HepG2 (cell line): ENCODE measurements around the gene PHLDB1. TPM values are rescaled to one million over a fixed set of nuclear protein-coding genes. Genes with fewer than 3 reads are reported as not detected.

Source experiments
- ARNTL ChIP-seq: sonication (generic); formaldehyde crosslinking; IDR thresholded peaks from 2 replicates; pipeline ENCODE4 v1.4.0; 2020; ENCODE audit warnings: mild to moderate bottlenecking, missing genetic modification reagents
- CSRNP1 ChIP-seq: sonication (generic); formaldehyde crosslinking; IDR thresholded peaks from 2 replicates; pipeline ENCODE4 v1.8.1; 2023; ENCODE audit warnings: mild to moderate bottlenecking, missing genetic modification reagents
- HOXA9 ChIP-seq: sonication (generic); formaldehyde crosslinking; IDR thresholded peaks from 2 replicates; pipeline ENCODE4 v1.8.1; 2022; ENCODE audit warnings: missing genetic modification reagents, mild to moderate bottlenecking, moderate library complexity, borderline replicate concordance
- IKZF1 ChIP-seq: fragments of 450-650 bp; IDR thresholded peaks from 2 replicates; pipeline ENCODE4 v1.7.1; 2016
- NFE2L1 ChIP-seq: sonication (generic); formaldehyde crosslinking; IDR thresholded peaks from 2 replicates; pipeline ENCODE4 v1.4.0; 2020; ENCODE audit warnings: missing genetic modification reagents, mild to moderate bottlenecking, borderline replicate concordance
- PLRG1 ChIP-seq: fragments of 450-650 bp; conservative IDR thresholded peaks from 2 replicates; pipeline ENCODE4 v1.6.1; 2016
- POGZ ChIP-seq: sonication (generic); formaldehyde crosslinking; IDR thresholded peaks from 2 replicates; pipeline ENCODE4 v1.4.0; 2020; ENCODE audit warnings: mild to moderate bottlenecking, missing genetic modification reagents
- PPARG ChIP-seq: conservative IDR thresholded peaks from 2 replicates; pipeline ENCODE4 v1.6.1; 2016; ENCODE audit warnings: missing biosample characterization, missing genetic modification reagents
- RBAK ChIP-seq: sonication (generic); formaldehyde crosslinking; IDR thresholded peaks from 2 replicates; pipeline ENCODE4 v1.5.1; 2020; ENCODE audit warnings: mild to moderate bottlenecking, missing genetic modification reagents
- SALL1 ChIP-seq: sonication (generic); formaldehyde crosslinking; IDR thresholded peaks from 2 replicates; pipeline ENCODE4 v1.8.0; 2022; ENCODE audit warnings: mild to moderate bottlenecking, missing genetic modification reagents
- SKI ChIP-seq: fragments of 450-650 bp; IDR thresholded peaks from one replicate; pipeline ENCODE4 v1.6.1; 2018; ENCODE audit warnings: mild to moderate bottlenecking; ENCODE audit not compliant: partially characterized antibody
- SMYD3 ChIP-seq: sonication (generic); formaldehyde crosslinking; IDR thresholded peaks from 2 replicates; pipeline ENCODE4 v1.8.1; 2023; ENCODE audit warnings: mild to moderate bottlenecking, missing genetic modification reagents
- TBX2 ChIP-seq: sonication (generic); formaldehyde crosslinking; IDR thresholded peaks from 2 replicates; pipeline ENCODE4 v1.5.0; 2020; ENCODE audit warnings: missing genetic modification reagents, mild to moderate bottlenecking, borderline replicate concordance
- ZNF432 ChIP-seq: sonication (generic); formaldehyde crosslinking; IDR thresholded peaks from 2 replicates; pipeline ENCODE4 v1.5.0; 2020; ENCODE audit warnings: missing genetic modification reagents, mild to moderate bottlenecking, borderline replicate concordance
- ZNF670 ChIP-seq: sonication (generic); formaldehyde crosslinking; IDR thresholded peaks from 2 replicates; pipeline ENCODE4 v1.8.0; 2022; ENCODE audit warnings: mild to moderate bottlenecking, missing genetic modification reagents, borderline replicate concordance
- polyA plus RNA-seq, 8 experiments: library from polyadenylated mRNA; depleted of rRNA in 3 of 8; stranded (reverse) in 7 of 8; unstranded in 1 of 8; fragments of >200 nt; fragmentation: Illumina TruSeq in 4 of 8; extraction: Trizol in 4 of 8; gene quantifications; 2 replicates each; pipeline versions ENCODE4 v1.2.1 to v1.2.3, GENCODE V29; 2011 to 2016; ENCODE audit warnings: low read depth in 4 of 8, missing spikeins in 1 of 8, mixed read lengths in 1 of 8; ENCODE audit not compliant: insufficient read depth in 1 of 8
- total RNA-seq, 5 experiments: library from RNA; depleted of rRNA; stranded (reverse); fragments of >200 nt; fragmentation: Illumina TruSeq; extraction: Trizol; gene quantifications; 2 replicates each; pipeline ENCODE4 v1.2.3, GENCODE V29; 2016; ENCODE audit warnings: low read depth in 1 of 5
- TF ChIP-seq, protein P1 (sequence below): sonication (generic); formaldehyde crosslinking; IDR thresholded peaks from 2 replicates; pipeline ENCODE4 v1.4.0; 2020; ENCODE audit warnings: missing genetic modification reagents
- TF ChIP-seq, protein P2 (sequence below): IDR thresholded peaks from 2 replicates; pipeline ENCODE4 v1.6.1; 2018; ENCODE audit warnings: missing genetic modification reagents, mild to moderate bottlenecking, missing compliant biosample characterization
- TF ChIP-seq, protein P3 (sequence below): IDR thresholded peaks from 2 replicates; pipeline ENCODE4 v1.4.0; 2020; ENCODE audit warnings: mild to moderate bottlenecking, missing genetic modification reagents
- TF ChIP-seq, protein P4 (sequence below): sonication (generic); formaldehyde crosslinking; IDR thresholded peaks from 2 replicates; pipeline ENCODE4 v1.9.0; 2021; ENCODE audit warnings: missing genetic modification reagents, mild to moderate bottlenecking, borderline replicate concordance
- TF ChIP-seq, protein P5 (sequence below): IDR thresholded peaks from 2 replicates; pipeline ENCODE4 v1.6.1; 2016; ENCODE audit warnings: missing compliant biosample characterization, missing genetic modification reagents, borderline replicate concordance

PHLDB1 gene
- total and polyA plus RNA-seq, 2 of the 13 experiments (the other 11 are each of a cell fraction or from before 2014, with no cell fraction given) = 13.8 to 14.2 TPM

DNA sequence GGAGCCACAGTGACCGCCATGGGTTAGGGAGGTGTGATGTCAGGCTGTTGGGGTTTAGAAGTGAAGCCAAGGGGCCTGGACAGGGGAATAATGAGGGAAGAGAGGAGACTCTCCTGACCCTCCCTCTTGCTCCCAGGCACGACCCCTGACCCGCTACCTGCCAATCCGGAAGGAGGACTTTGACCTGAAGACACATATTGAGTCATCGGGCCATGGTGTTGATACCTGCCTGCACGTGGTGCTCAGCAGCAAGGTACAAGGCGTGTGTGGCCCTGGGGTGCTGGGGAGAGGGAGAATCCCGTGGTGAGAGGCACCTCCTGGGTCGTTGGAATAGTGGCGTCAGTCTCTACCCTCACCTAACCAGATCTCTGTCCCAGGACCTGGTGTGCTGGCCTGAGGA, 42.5 kb downstream of the PHLDB1 start (continued):
- TF ChIP-seq RBAK (no peak), POGZ (CRISPR knock-in tag) (peak; percentile 45), SKI (no peak), SALL1 (CRISPR knock-in tag) (peak; percentile 79), PPARG (CRISPR knock-in tag) (peak; percentile 81), SMYD3 (no peak), ARNTL (CRISPR knock-in tag) (peak; percentile 67; the same call in 1 of the 2 replicates), HOXA9 (no peak), IKZF1 (no peak), CSRNP1 (CRISPR knock-in tag) (no peak), TBX2 (CRISPR knock-in tag) (peak; percentile 67; the same call in 1 of the 2 replicates), ZNF432 (no peak), ZNF670 (CRISPR knock-in tag) (peak; percentile 84; the same call in 1 of the 2 replicates), NFE2L1 (CRISPR knock-in tag) (no peak), PLRG1 (no peak)
- TF ChIP-seq, protein P1, sequence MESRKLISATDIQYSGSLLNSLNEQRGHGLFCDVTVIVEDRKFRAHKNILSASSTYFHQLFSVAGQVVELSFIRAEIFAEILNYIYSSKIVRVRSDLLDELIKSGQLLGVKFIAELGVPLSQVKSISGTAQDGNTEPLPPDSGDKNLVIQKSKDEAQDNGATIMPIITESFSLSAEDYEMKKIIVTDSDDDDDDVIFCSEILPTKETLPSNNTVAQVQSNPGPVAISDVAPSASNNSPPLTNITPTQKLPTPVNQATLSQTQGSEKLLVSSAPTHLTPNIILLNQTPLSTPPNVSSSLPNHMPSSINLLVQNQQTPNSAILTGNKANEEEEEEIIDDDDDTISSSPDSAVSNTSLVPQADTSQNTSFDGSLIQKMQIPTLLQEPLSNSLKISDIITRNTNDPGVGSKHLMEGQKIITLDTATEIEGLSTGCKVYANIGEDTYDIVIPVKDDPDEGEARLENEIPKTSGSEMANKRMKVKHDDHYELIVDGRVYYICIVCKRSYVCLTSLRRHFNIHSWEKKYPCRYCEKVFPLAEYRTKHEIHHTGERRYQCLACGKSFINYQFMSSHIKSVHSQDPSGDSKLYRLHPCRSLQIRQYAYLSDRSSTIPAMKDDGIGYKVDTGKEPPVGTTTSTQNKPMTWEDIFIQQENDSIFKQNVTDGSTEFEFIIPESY (CRISPR knock-in tag) = peak; percentile 99
- TF ChIP-seq, protein P2, sequence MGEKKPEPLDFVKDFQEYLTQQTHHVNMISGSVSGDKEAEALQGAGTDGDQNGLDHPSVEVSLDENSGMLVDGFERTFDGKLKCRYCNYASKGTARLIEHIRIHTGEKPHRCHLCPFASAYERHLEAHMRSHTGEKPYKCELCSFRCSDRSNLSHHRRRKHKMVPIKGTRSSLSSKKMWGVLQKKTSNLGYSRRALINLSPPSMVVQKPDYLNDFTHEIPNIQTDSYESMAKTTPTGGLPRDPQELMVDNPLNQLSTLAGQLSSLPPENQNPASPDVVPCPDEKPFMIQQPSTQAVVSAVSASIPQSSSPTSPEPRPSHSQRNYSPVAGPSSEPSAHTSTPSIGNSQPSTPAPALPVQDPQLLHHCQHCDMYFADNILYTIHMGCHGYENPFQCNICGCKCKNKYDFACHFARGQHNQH = 0 out of 2 replicates have a peak, but pooled peaks have one; percentile 16
- TF ChIP-seq, protein P3, sequence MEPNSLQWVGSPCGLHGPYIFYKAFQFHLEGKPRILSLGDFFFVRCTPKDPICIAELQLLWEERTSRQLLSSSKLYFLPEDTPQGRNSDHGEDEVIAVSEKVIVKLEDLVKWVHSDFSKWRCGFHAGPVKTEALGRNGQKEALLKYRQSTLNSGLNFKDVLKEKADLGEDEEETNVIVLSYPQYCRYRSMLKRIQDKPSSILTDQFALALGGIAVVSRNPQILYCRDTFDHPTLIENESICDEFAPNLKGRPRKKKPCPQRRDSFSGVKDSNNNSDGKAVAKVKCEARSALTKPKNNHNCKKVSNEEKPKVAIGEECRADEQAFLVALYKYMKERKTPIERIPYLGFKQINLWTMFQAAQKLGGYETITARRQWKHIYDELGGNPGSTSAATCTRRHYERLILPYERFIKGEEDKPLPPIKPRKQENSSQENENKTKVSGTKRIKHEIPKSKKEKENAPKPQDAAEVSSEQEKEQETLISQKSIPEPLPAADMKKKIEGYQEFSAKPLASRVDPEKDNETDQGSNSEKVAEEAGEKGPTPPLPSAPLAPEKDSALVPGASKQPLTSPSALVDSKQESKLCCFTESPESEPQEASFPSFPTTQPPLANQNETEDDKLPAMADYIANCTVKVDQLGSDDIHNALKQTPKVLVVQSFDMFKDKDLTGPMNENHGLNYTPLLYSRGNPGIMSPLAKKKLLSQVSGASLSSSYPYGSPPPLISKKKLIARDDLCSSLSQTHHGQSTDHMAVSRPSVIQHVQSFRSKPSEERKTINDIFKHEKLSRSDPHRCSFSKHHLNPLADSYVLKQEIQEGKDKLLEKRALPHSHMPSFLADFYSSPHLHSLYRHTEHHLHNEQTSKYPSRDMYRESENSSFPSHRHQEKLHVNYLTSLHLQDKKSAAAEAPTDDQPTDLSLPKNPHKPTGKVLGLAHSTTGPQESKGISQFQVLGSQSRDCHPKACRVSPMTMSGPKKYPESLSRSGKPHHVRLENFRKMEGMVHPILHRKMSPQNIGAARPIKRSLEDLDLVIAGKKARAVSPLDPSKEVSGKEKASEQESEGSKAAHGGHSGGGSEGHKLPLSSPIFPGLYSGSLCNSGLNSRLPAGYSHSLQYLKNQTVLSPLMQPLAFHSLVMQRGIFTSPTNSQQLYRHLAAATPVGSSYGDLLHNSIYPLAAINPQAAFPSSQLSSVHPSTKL (CRISPR knock-in tag) = peak; percentile 59
- TF ChIP-seq, protein P4, sequence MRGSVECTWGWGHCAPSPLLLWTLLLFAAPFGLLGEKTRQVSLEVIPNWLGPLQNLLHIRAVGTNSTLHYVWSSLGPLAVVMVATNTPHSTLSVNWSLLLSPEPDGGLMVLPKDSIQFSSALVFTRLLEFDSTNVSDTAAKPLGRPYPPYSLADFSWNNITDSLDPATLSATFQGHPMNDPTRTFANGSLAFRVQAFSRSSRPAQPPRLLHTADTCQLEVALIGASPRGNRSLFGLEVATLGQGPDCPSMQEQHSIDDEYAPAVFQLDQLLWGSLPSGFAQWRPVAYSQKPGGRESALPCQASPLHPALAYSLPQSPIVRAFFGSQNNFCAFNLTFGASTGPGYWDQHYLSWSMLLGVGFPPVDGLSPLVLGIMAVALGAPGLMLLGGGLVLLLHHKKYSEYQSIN (CRISPR knock-in tag) = no peak
- TF ChIP-seq, protein P5, sequence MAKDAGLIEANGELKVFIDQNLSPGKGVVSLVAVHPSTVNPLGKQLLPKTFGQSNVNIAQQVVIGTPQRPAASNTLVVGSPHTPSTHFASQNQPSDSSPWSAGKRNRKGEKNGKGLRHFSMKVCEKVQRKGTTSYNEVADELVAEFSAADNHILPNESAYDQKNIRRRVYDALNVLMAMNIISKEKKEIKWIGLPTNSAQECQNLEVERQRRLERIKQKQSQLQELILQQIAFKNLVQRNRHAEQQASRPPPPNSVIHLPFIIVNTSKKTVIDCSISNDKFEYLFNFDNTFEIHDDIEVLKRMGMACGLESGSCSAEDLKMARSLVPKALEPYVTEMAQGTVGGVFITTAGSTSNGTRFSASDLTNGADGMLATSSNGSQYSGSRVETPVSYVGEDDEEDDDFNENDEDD (CRISPR knock-in tag) = peak; percentile 28; the same call in 1 of the 2 replicates
